ENCODE results near the gene NFIA. TPM values are rescaled to one million over a fixed set of nuclear protein-coding genes. Genes with fewer than 3 reads are reported as not detected.

Gene NFIA
- total RNA-seq, 1 donor from 2014 or later, result 66.6 TPM

DNA sequence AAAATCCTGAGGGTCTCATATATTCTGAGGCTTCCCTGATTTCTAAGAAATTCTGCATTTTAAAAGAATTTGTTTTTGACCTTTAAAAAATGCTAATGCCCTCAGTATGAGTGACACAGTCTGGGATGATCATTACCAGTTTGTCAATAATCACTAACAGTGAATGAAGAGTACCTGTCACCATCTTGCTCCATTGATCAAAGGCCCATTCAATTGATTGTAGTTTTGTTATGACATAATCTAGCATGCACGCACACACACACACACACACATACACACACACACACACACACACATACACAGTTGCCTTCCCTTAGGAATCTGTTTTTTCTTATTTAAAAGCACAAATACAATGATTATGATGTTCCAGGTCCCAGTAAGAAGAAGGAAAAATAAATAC, 250.4 kb downstream of the NFIA start:
- H3K36me3 ChIP-seq, result no peaks in the 10 kb centered on the region
- intact Hi-C loops (cut with DNase I), result loop anchor here (10.0 kb wide), 1 partner anchor 258 kb away; no protein-coding TSS in a partner anchor
- peaks cover 2% of the 10 kb centered on the region for H3K4me1 ChIP-seq
- H3K9me3 ChIP-seq, result no peaks in the 10 kb centered on the region
- no peaks in the 10 kb centered on the region for H3K27me3 ChIP-seq
- ATAC-seq (no peak), DNase-seq (no peak)
- TF ChIP-seq CTCF (IDR thresholded peaks at IDR 0.05), result no peak
- no peak overlapping the region for H3K4me3 ChIP-seq
- no peak overlapping the region for H3K27ac ChIP-seq

DNA sequence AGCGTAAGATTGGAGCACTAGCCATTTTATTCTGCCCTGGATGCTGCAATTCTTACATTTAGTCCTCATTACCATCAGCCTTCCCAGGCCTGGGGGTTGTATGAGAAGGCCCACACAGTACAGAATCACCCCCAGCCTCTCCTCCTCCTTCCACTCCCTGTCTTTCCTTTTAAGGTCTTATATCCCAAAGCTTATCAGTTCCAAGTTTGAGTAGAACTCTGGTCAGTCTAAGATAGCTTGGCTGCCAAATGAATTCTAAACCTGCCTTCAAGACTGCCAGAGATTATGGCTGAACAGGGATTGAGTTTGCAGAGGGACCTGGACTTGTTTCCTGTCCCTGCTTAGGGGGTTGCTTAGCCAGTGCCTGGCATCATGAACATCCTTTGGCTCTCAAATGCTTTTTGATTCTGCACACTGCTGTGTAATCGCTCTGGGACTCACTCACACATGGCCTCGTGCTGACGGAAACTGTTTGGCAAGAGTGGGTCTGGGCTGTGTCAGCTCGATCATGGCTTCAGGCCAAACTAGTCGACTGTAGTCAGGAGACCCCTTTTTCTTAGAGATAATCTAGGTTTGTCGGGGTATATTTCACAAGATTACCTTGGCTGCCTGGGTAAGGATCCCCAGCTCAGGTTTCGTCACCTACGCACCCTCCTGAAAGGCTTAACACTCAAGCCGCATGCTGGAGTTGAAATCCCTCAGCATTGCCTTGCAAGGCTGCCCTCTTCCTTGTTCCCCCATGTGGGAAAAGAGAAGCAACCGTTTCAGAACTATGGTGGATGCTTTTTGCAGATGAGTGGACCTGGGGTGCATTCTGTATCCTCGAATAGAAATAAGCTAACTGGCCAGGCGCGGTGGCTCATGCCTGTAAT, 252.6 kb downstream of the NFIA start:
- Histone ChIP-seq H3K4me3 (no peak overlapping the region), H3K27me3 (no peaks in the 10 kb centered on the region), H3K27ac (no peak overlapping the region), H3K4me1 (peaks cover 15% of the 10 kb centered on the region), H3K9me3 (no peaks in the 10 kb centered on the region), H3K36me3 (no peaks in the 10 kb centered on the region)
- ATAC-seq, result no peak
- intact Hi-C loops (cut with DNase I), result loop anchor here (10.0 kb wide), 1 partner anchor 260 kb away; no protein-coding TSS in a partner anchor
- no peak for DNase-seq
- no peak for TF ChIP-seq CTCF (IDR thresholded peaks at IDR 0.05)

DNA sequence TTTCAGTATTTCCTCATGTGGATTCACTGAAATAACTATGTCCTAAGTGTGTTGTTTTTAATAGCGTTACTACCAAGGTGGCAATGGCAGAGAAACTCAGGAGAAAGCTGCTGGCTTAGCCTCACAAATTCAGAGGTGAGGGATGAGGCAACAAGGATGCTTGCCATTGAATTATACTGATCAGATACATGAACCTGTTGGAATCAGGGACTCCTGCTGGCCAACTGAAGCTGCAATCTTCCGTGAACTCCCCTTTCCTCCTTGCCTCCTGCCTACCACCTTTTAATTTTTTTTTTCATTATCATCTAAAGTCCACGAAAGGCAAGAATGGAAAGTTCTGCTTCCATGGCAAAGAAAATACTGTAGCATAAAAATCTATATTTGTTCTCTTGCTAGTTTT, 254.7 kb downstream of the NFIA start:
- DNase-seq (no peak), ATAC-seq (no peak)
- Histone ChIP-seq H3K27me3 (no peaks in the 10 kb centered on the region), H3K9me3 (no peaks in the 10 kb centered on the region), H3K36me3 (no peaks in the 10 kb centered on the region), H3K4me1 (peaks cover 15% of the 10 kb centered on the region), H3K4me3 (no peak overlapping the region), H3K27ac (peak overlapping the region; percentile 83)
- intact Hi-C loops (cut with DNase I), result loop anchor here (10.0 kb wide), 1 partner anchor 262 kb away; no protein-coding TSS in a partner anchor
- peak; percentile 6 for TF ChIP-seq CTCF (IDR thresholded peaks at IDR 0.05)

DNA sequence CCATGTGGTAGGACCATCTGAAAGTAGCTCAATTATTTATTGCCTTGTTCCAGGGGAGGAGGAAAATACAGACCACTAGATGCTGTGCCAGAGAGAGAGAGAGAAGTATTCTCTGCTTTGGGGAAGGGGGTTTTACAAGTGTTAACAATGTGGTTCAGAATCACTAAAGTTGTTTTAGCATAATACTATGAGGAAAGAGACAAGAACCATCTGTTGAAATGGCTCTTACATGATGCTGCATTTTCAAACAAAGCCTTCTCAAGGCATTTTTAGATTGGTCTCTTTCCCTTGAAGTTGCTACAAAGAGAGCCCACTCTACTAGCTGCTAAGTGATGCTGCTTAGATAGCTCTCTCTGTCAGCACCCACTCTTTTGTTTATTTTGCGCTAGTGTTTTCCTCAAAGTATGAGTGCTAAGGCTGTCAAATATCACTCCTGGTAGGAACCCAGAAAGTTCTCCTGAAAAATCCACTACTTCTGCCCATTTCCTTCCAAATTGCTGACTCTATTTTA, 255.1 kb downstream of the NFIA start:
- Histone ChIP-seq H3K4me1 (peaks cover 15% of the 10 kb centered on the region), H3K4me3 (peak overlapping the region; percentile 27), H3K27ac (peak overlapping the region; percentile 83), H3K9me3 (no peaks in the 10 kb centered on the region), H3K36me3 (no peaks in the 10 kb centered on the region), H3K27me3 (no peaks in the 10 kb centered on the region)
- intact Hi-C loops (cut with DNase I), result loop anchor here (10.0 kb wide), 1 partner anchor 263 kb away; no protein-coding TSS in a partner anchor
- no peak for TF ChIP-seq CTCF (IDR thresholded peaks at IDR 0.05)
- ATAC-seq (no peak), DNase-seq (no peak)

DNA sequence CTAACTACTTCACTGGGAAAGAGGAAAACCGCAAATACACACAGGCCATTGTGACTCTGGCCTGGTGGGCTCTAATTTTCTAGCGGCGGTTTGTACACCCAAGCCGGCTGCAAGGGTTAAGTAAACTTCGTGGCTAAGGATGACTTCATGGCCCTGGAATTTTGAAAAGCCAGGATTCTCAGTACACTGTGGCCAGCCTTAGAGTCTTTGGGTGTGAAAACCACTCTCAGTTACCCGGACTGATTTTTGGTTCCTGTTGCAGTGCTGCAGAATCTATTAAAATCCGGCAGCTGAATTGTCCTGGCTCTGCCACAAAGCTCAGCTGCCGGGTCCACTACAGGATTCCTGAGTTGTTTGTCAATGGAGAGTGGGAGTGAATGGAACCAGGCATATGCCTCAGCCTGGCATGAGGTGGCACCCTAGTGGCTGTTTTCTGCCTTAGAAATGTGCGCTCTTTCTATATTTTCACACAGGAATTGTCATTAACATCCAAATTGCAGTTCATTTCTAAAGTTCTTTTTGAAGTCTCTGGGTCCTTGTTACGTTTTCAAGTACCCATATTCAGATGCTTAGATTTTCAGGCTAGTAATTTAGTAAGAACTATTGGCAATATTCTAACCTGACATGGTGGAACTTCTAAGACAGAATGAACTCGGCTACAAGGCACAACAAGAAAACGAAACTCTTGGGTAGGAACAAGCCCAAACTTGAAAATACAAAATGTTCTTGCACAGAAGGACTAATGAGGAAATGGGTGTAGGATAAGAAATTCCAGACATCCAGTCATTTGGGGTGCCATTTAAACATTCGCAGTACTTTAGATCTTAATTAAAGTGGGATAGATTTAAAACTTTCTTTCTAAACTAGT, 255.9 kb downstream of the NFIA start:
- peak overlapping the region; percentile 27 for H3K4me3 ChIP-seq
- peak; percentile 97 for ATAC-seq
- intact Hi-C loops (cut with DNase I), result loop anchor here (10.0 kb wide), 1 partner anchor 263 kb away; no protein-coding TSS in a partner anchor
- H3K27me3 ChIP-seq, result no peaks in the 10 kb centered on the region
- peak; percentile 72 for TF ChIP-seq CTCF (IDR thresholded peaks at IDR 0.05)
- H3K4me1 ChIP-seq, result peaks cover 15% of the 10 kb centered on the region
- no peaks in the 10 kb centered on the region for H3K9me3 ChIP-seq
- peak; percentile 76 for DNase-seq
- H3K27ac ChIP-seq, result peak overlapping the region; percentile 83
- H3K36me3 ChIP-seq, result no peaks in the 10 kb centered on the region
